GM19238 (cell line): ENCODE results near the gene KLHL14.
A peak's percentile ranks its signal among the peaks of the same experiment; 100 is the strongest.
"Not testable (repeated sequence)": the region's sequence is repeated elsewhere in the genome, so short reads cannot be mapped to it uniquely, and the experiment has no call there.

Experiments
- DNase-seq: peaks from one replicate; pipeline ENCODE4 v3.0.0; 2011; ENCODE audit warnings: low spot score; ENCODE audit not compliant: insufficient read length

Gene KLHL14

GRCh38 chr18:32722279-32722678, 50.5 kb downstream of the KLHL14 start:
- DNase-seq: no peak

- no peak for DNase-seq
These were observed 55.7 kb downstream of the KLHL14 start for GRCh38 chr18:32717126-32717525.

GRCh38 chr18:32714571-32715148, 58.2 kb downstream of the KLHL14 start:
- DNase-seq: peak; percentile 16

- no peak for DNase-seq
These were observed 60.0 kb downstream of the KLHL14 start for GRCh38 chr18:32712860-32713259.

GRCh38 chr18:32711862-32712261, 61.0 kb downstream of the KLHL14 start:
- DNase-seq: no peak

GRCh38 chr18:32707586-32707985, 65.2 kb downstream of the KLHL14 start:
- DNase-seq: no peak

- no peak for DNase-seq
These were observed 65.7 kb downstream of the KLHL14 start for GRCh38 chr18:32707147-32707546.

- no peak for DNase-seq
These were observed 71.5 kb downstream of the KLHL14 start for GRCh38 chr18:32701313-32701712.

GRCh38 chr18:32698153-32698552, 74.7 kb downstream of the KLHL14 start:
- no peak for DNase-seq

- DNase-seq: no peak
These were observed 76.4 kb downstream of the KLHL14 start for GRCh38 chr18:32696376-32696775.

- DNase-seq: no peak
These were observed 77.3 kb downstream of the KLHL14 start for GRCh38 chr18:32695534-32695933.

GRCh38 chr18:32688821-32689220, 84.0 kb downstream of the KLHL14 start:
- DNase-seq: no peak

GRCh38 chr18:32684940-32685339, 87.9 kb downstream of the KLHL14 start:
- no peak for DNase-seq

GRCh38 chr18:32684096-32684495, 88.7 kb downstream of the KLHL14 start:
- DNase-seq: no peak

GRCh38 chr18:32683044-32683443, 89.8 kb downstream of the KLHL14 start:
- DNase-seq: no peak

- DNase-seq: no peak
These were observed 95.2 kb downstream of the KLHL14 start for GRCh38 chr18:32677578-32677977.

- no peak for DNase-seq
These were observed 98.3 kb downstream of the KLHL14 start for GRCh38 chr18:32674491-32674890.

- no peak for DNase-seq
These were observed 100.4 kb downstream of the KLHL14 start for GRCh38 chr18:32672398-32672797.

GRCh38 chr18:32670727-32671126, 102.1 kb downstream of the KLHL14 start:
- DNase-seq: no peak

GRCh38 chr18:32669549-32670165, 103.2 kb downstream of the KLHL14 start:
- DNase-seq: no peak

- no peak for DNase-seq
These were observed 103.9 kb downstream of the KLHL14 start for GRCh38 chr18:32668956-32669355.

- no peak for DNase-seq
These were observed 111.1 kb downstream of the KLHL14 start for GRCh38 chr18:32661486-32662299.

- DNase-seq: not testable (repeated sequence)
These were observed 118.3 kb downstream of the KLHL14 start for GRCh38 chr18:32654507-32654906.
